Measurements from ENCODE around the gene TSPEAR.

Gene TSPEAR

DNA sequence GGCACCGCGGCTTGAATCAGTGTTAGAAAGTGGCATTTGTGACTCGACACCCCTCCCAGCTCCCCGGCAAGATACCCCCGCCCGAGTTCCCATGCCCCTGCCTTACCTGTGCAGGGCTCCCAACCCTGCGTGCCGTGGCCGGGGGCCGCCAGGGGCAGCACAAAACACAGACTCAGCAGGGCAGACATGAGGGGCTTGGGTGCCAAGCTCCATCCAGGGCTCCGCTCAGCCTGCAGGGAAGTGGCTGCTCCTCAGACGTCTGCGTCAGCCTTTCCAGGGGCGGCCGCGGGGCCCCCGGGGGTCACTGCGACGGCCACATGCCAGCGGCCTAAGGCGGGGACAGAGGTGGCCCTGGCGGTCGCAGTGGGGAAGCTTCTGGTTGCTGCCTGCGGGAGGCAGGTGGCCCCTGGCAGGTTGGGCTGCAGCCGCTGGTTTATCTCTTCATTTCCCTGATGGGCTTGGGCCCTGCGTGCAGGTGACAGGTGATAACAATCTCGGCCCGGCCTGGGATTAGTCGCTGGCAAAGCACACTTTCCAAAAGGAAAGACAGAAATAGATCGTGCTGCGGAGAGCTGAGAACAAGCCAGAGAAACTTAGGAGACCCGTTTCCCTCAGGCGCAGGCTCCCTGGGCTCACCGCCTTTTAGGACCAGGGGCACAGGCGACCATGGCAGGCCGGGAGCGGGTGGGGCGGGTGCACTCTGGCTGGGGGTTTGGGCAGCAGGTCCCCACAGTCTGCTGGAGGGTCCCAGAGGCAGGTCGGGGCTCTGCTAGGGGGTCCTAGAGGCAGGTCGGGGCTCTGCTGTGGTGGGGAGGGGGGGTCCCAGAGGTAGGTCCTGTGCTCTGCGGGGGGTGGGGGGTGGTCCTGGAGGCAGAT, at the start of gene TSPEAR:
Gene TSPEAR (minus strand): TSS at position 246 of the 876 bp plus-strand sequence. CDS start 58 bp downstream, at position 188.
- Mint-ChIP-seq H3K36me3 (ENCODE audit: low read depth) (peaks cover 3% of the 10 kb centered on the region), H3K27me3 (ENCODE audit: low read depth) (peaks cover 92% of the 10 kb centered on the region), H3K4me3 (no peak within 1 kb of the TSS), H3K9me3 (no peaks in the 10 kb centered on the region), H3K4me1 (ENCODE audit: low read depth) (peaks cover 16% of the 10 kb centered on the region), H3K27ac (no peak within 1 kb of the TSS)

DNA sequence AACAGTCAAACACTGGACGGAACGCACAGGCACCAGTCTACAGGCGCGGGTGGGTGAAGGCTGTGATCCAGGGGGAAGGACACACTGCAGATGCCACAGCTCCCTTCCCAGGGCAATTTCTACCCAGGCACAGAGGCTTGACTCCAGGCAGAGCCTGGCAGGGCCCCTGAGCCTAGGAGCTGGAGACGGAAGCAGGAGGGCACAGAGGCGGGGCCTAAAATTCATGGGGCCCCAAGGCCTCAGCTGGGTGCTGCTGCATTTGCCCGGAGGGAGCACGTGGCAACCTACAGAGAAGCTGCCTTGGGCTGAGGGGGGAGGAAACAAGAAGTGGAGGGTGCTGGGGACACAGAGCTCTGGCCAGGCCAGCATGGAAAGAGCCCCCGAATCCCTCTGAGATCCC, 49.0 kb upstream of the TSPEAR start:
- H3K27ac Mint-ChIP-seq, result no peak overlapping the region
- H3K4me3 Mint-ChIP-seq, result no peak overlapping the region
- no peaks in the 10 kb centered on the region for H3K36me3 Mint-ChIP-seq (ENCODE audit: low read depth)
- peaks cover 5% of the 10 kb centered on the region for H3K4me1 Mint-ChIP-seq (ENCODE audit: low read depth)
- no peaks in the 10 kb centered on the region for H3K27me3 Mint-ChIP-seq (ENCODE audit: low read depth)
- no peaks in the 10 kb centered on the region for H3K9me3 Mint-ChIP-seq

- no peaks in the 10 kb centered on the region for H3K27me3 Mint-ChIP-seq (ENCODE audit: low read depth)
- no peak overlapping the region for H3K27ac Mint-ChIP-seq
- H3K4me1 Mint-ChIP-seq (ENCODE audit: low read depth), result no peaks in the 10 kb centered on the region
- no peaks in the 10 kb centered on the region for H3K9me3 Mint-ChIP-seq
- H3K36me3 Mint-ChIP-seq (ENCODE audit: low read depth), result no peaks in the 10 kb centered on the region
- no peak overlapping the region for H3K4me3 Mint-ChIP-seq
Observed at GRCh38 chr21:44759628-44760285, 48.4 kb upstream of the TSPEAR start.

- Mint-ChIP-seq H3K27me3 (ENCODE audit: low read depth) (no peaks in the 10 kb centered on the region), H3K9me3 (no peaks in the 10 kb centered on the region), H3K27ac (no peak overlapping the region), H3K4me1 (ENCODE audit: low read depth) (no peaks in the 10 kb centered on the region), H3K4me3 (no peak overlapping the region), H3K36me3 (ENCODE audit: low read depth) (no peaks in the 10 kb centered on the region)
Observed at GRCh38 chr21:44758781-44759627, 47.6 kb upstream of the TSPEAR start.

DNA sequence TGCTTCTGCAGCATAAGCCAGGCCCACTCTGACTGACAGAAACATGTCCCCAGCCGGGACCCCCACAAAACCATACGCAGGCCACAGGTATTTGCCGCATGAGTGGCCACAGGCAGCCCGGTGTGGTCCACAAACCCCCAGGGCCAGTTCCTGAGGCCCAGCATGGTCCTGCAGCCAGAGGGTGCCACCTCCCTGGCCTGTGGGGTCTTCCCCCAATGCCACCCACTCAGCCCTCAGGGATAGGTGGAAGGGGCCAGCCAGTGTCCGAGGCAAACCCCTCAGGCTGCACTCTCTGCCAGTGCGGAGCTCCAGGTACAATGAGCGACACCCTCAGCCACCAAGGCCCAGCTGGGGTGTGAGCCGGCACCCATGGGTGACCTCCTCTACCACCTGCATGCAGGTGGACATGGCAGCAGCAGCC, 46.8 kb upstream of the TSPEAR start:
- no peak overlapping the region for H3K27ac Mint-ChIP-seq
- no peaks in the 10 kb centered on the region for H3K9me3 Mint-ChIP-seq
- no peaks in the 10 kb centered on the region for H3K36me3 Mint-ChIP-seq (ENCODE audit: low read depth)
- no peaks in the 10 kb centered on the region for H3K4me1 Mint-ChIP-seq (ENCODE audit: low read depth)
- no peaks in the 10 kb centered on the region for H3K27me3 Mint-ChIP-seq (ENCODE audit: low read depth)
- H3K4me3 Mint-ChIP-seq, result no peak overlapping the region

GRCh38 chr21:44757731-44758130, 46.4 kb upstream of the TSPEAR start:
- no peaks in the 10 kb centered on the region for H3K36me3 Mint-ChIP-seq (ENCODE audit: low read depth)
- no peaks in the 10 kb centered on the region for H3K9me3 Mint-ChIP-seq
- H3K27me3 Mint-ChIP-seq (ENCODE audit: low read depth), result no peaks in the 10 kb centered on the region
- H3K27ac Mint-ChIP-seq, result no peak overlapping the region
- no peak overlapping the region for H3K4me3 Mint-ChIP-seq
- H3K4me1 Mint-ChIP-seq (ENCODE audit: low read depth), result no peaks in the 10 kb centered on the region

GRCh38 chr21:44756423-44757185, 45.2 kb upstream of the TSPEAR start:
- Mint-ChIP-seq H3K36me3 (ENCODE audit: low read depth) (no peaks in the 10 kb centered on the region), H3K4me3 (no peak overlapping the region), H3K27ac (no peak overlapping the region), H3K4me1 (ENCODE audit: low read depth) (no peaks in the 10 kb centered on the region), H3K9me3 (no peaks in the 10 kb centered on the region), H3K27me3 (ENCODE audit: low read depth) (no peaks in the 10 kb centered on the region)

- Mint-ChIP-seq H3K4me1 (ENCODE audit: low read depth) (no peaks in the 10 kb centered on the region), H3K36me3 (ENCODE audit: low read depth) (no peaks in the 10 kb centered on the region), H3K27ac (no peak overlapping the region), H3K27me3 (ENCODE audit: low read depth) (no peaks in the 10 kb centered on the region), H3K4me3 (no peak overlapping the region), H3K9me3 (no peaks in the 10 kb centered on the region)
Observed at GRCh38 chr21:44755227-44755626, 43.9 kb upstream of the TSPEAR start.

DNA sequence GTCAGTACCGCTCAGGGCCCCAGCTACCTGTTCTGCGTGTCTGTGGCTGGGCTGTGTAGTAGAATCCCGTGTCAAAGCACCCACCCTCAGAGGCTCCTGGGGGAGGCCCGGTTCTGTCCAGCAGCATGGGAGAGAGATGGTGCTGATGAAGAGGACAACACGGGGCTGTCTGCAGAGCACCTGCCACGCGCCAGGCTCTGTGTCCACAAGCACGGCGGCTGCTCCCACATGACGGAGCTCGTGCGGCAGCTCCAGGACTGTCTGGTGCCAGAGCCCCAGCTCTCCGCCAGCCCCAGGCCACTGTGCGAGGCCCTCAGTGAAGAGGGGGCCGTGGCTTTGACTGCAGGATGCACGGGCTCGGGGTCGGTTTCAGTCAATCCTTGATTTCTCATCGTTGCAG, 42.0 kb upstream of the TSPEAR start:
- no peaks in the 10 kb centered on the region for H3K9me3 Mint-ChIP-seq
- no peak overlapping the region for H3K27ac Mint-ChIP-seq
- peaks cover 4% of the 10 kb centered on the region for H3K27me3 Mint-ChIP-seq (ENCODE audit: low read depth)
- H3K4me1 Mint-ChIP-seq (ENCODE audit: low read depth), result no peaks in the 10 kb centered on the region
- H3K4me3 Mint-ChIP-seq, result no peak overlapping the region
- H3K36me3 Mint-ChIP-seq (ENCODE audit: low read depth), result no peaks in the 10 kb centered on the region

DNA sequence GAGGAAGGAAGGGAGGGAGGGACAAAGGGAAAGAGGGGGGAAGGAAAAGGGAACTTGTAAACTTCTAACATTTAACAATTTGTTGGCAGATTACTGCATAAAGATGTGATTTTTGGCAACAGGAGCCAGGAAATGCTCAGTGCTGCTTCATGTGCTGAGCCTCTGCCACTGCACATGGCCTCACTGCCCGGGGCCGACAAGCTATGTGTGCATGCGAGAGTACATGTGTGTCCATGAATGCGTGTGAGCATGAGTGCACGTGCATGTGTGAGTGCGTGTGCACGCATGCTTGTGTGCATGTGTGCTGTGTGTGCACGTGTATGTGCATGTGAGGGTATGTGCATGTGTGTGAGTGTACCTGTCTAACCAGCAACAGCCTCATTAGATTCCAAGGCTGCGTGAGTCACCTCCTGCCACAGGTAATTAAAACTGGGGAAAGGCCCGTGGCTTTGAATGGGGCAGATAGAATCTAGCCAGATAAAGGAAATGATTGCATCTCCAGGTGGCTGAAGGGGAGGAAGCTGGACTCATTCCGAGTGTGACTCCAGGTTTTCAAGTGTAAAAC, 41.4 kb upstream of the TSPEAR start:
- no peak overlapping the region for H3K4me3 Mint-ChIP-seq
- H3K4me1 Mint-ChIP-seq (ENCODE audit: low read depth), result no peaks in the 10 kb centered on the region
- H3K9me3 Mint-ChIP-seq, result no peaks in the 10 kb centered on the region
- H3K36me3 Mint-ChIP-seq (ENCODE audit: low read depth), result no peaks in the 10 kb centered on the region
- no peak overlapping the region for H3K27ac Mint-ChIP-seq
- H3K27me3 Mint-ChIP-seq (ENCODE audit: low read depth), result peaks cover 4% of the 10 kb centered on the region

- Mint-ChIP-seq H3K4me3 (no peak overlapping the region), H3K4me1 (ENCODE audit: low read depth) (no peaks in the 10 kb centered on the region), H3K36me3 (ENCODE audit: low read depth) (no peaks in the 10 kb centered on the region), H3K27ac (no peak overlapping the region), H3K27me3 (ENCODE audit: low read depth) (peaks cover 8% of the 10 kb centered on the region), H3K9me3 (no peaks in the 10 kb centered on the region)
Observed at GRCh38 chr21:44751799-44752636, 40.6 kb upstream of the TSPEAR start.

DNA sequence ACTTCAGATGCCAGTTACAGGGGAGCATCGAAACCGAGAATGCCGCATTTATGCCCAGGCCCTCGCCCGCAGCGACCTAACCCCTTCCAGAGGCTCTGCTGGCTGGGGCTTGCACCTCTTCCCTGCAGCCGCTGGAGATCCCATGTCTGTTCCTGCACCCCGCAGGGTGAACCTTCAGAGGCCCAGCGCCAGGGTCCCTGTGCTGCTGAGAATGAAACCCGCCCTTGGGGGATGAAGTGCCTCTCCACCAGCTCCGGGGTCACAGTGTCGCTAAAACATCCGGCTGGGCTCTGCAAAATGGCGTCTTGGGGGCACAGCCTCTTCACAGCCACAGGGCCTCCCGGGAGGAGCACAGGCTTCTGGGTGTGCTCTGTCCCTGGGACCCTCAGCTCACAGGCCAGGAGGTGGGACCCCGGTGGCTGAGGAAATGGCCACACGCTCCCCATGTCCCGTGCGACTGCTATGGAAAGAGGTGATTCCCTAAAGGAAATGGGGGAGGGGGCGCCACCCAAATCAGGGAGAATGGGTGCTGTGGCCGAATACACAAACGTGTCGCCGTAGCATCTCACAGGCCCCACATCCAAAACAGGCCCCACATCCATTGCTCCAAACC, 39.9 kb upstream of the TSPEAR start:
- Mint-ChIP-seq H3K36me3 (ENCODE audit: low read depth) (no peaks in the 10 kb centered on the region), H3K27ac (no peak overlapping the region), H3K4me3 (no peak overlapping the region), H3K9me3 (no peaks in the 10 kb centered on the region), H3K4me1 (ENCODE audit: low read depth) (no peaks in the 10 kb centered on the region), H3K27me3 (ENCODE audit: low read depth) (peaks cover 8% of the 10 kb centered on the region)

DNA sequence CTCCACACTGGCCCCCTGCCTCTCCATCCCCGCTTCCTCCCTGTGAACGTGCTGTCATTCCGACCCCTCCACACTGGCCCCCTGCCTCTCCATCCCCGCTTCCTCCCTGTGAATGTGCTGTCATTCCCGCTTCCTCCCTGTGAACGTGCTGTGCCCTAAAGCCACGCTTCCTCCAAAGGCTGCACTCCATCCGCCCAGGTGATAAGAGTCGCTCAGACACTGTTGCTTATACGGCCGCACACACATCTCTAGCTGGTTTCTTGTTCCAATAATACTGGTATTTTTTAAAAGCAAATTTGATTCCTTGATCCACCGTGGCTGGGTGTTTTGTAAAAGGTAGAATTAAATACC, 39.3 kb upstream of the TSPEAR start:
- H3K4me3 Mint-ChIP-seq, result no peak overlapping the region
- H3K9me3 Mint-ChIP-seq, result no peaks in the 10 kb centered on the region
- no peaks in the 10 kb centered on the region for H3K36me3 Mint-ChIP-seq (ENCODE audit: low read depth)
- H3K27me3 Mint-ChIP-seq (ENCODE audit: low read depth), result peaks cover 8% of the 10 kb centered on the region
- H3K27ac Mint-ChIP-seq, result no peak overlapping the region
- H3K4me1 Mint-ChIP-seq (ENCODE audit: low read depth), result no peaks in the 10 kb centered on the region
